GM21717 (cell line): ENCODE measurements around the gene DAPK1.

Experiments
- ATAC-seq: cut with Tn5 transposase; IDR thresholded peaks from one replicate; pipeline ENCODE4 v1.9.1; 2021; ENCODE audit warnings: mild to moderate bottlenecking, moderate library complexity; ENCODE audit not compliant: unreplicated experiment

Gene DAPK1

GRCh38 chr9:87706066-87706739 lies 208.5 kb downstream of the DAPK1 start:
- ATAC-seq: no peak

DNA sequence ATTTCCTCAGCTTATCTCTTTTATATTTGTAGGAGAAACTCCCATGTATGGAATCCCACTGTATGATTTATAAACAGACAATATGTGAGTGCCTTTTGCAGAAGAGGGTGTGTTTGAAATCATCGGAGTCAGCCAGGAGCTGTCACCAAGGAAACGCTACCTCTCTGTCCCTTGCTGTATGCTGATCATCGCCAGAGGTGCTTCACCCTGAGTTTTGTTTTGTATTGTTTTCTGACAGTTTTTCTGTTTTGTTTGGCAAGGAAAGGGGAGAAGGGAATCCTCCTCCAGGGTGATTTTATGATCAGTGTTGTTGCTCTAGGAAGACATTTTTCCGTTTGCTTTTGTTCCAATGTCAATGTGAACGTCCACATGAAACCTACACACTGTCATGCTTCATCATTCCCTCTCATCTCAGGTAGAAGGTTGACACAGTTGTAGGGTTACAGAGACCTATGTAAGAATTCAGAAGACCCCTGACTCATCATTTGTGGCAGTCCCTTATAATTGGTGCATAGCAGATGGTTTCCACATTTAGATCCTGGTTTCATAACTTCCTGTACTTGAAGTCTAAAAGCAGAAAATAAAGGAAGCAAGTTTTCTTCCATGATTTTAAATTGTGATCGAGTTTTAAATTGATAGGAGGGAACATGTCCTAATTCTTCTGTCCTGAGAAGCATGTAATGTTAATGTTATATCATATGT lies 210.3 kb downstream of the DAPK1 start:
- no peak for ATAC-seq

DNA sequence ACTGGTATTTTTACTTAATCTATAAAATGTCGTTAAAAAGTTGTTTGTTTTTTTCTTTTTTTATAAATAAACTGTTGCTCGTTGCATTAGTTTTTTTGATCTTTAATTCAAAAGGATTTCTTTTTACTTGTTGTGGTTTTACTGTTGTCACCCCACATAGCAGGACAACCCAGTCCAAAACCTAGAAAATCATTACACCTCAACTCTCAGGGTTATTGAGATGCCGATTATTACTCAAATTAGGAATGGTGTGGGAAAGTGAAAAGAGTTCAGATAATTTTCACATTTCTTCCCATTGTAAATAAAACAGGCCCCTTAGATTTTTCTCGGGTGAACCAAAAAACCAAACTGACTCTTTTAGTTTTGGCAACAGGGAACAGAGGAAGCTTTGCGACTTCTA lies 210.9 kb downstream of the DAPK1 start:
- no peak for ATAC-seq

GRCh38 chr9:87708986-87709728 lies 211.5 kb downstream of the DAPK1 start:
- ATAC-seq: no peak

DNA sequence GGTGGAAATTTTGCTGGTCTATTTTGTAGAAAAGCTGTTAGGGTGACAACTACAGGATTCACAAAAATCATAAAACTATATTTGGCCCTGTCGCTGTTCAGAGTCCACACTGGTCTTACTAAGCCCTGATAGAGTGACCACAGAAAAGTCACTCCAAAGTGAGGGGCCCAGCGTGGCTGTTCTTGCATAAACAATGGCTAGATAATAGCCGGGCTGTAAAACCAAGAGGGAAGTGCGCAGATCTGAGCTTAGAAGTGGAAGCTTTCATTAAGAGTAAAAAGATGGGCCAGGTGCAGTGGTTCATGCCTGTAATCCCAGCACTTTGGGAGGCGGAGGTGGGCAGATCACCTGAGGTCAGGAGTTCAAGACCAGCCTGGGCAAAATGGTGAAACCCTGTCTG lies 212.8 kb downstream of the DAPK1 start:
- ATAC-seq: no peak

DNA sequence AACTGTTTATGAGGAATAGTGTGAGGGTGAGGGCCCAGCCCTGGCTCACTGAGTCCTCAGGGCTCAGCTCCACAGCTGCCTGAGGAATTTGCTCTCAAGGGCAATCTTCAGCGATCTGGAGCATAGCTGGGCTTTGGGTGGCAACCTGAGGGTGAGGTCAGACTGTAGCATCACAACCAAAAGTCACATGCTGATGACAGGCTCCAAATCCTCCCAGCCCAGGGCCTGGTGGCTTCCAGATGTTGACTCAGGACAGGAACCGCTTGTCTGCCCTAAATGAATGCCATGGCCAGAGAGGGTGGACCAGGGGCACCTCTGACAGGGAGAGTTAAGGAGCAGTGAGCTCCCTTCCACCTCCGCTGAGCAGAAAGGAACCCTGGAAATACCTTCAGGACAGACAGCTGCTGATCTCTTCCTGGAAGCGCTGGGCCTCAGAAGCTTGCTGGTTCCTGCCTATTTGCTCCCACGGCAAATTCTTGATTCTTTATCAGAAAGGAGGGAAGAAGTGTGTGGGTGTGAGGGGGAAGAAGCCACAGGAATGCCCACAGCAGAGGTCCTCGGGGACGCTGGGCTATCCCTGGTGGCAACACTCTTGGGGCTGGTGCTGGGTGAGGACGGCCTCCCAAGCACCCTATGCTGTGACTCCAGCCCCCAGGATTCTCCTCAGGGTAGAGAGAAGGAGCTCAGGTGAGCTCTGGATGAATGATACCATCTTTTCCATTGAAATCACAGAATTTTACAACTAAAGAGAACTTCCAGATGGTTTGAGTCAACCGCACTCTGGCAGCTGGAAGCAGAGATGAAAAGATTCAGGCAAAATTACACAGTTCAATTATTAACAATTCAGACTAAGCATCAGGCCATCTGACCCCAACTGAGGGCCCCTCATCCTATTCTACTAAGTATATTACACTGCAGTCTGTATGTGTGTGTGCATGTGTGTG lies 214.5 kb downstream of the DAPK1 start:
- ATAC-seq: no peak

DNA sequence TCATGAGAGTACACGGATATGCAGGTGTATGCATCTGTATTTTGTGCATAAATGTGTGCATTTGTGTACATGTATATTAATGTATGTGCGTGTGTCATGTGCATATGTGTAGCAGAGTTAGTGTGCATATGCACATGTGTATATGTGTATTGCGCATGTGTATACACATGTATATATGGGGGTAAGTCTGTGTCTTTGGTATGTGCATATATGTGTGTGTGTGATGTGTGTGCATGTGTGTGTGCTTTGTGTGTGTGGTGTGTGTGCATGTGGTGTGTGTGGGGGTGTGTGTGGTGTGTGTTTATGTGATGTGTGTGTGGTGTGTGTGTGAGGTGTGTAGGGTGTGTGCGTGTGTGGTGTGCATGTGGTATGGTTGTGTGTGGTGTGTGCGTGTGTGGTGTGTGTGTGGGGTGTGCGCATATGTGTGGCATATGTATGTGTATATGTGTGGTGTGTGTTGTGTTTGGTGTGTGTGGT lies 215.2 kb downstream of the DAPK1 start:
- no peak for ATAC-seq

DNA sequence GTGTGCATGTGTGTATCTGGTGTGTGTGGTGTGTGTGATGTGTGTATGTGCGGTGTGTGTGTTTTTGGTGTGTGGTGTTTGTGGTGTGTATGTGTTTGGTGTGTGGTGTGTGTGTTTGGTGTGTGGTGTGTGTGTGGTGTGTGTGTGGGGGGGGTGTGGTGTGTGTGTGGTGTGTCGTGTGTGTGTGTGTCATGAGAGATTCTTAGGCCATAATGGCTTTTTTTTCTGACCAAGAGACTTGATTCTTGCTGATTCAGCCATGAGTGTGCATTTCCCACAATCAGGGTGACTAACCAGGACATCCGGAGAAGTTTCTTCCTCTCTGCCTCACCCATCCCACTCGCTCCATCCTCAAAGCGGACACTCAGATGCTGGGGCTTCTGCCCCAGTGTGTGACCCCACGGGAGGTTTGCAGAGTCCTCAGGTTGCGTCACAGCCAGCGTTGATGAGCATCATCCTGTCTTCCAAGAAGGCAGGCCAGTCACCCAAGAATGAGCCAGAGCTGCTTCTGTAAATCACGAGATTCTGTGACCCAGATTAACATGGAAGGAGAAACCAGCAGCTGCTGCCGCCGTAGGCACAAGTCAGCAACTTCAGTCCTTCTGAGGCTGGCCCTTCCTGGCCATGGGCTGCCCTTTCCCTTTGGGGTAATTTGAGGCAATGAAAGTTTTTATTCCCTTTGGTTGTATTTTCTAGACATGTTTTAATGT lies 215.8 kb downstream of the DAPK1 start:
- no peak for ATAC-seq

DNA sequence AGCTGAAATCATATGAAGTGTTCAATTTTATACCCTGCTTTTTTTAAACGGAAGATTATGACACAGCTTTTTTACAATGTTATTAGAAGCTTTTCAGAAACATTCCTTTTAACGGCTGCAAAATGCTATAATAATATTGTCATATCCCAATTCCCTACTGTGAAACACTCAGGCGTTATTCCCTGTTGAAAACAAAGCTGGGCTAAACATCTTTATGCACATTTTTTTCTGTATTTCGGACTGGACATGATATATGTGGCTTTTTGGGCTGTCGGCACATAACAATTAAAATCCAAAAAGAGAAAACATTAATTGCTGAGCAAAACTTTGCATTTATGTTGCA lies 216.3 kb downstream of the DAPK1 start:
- no peak for ATAC-seq

DNA sequence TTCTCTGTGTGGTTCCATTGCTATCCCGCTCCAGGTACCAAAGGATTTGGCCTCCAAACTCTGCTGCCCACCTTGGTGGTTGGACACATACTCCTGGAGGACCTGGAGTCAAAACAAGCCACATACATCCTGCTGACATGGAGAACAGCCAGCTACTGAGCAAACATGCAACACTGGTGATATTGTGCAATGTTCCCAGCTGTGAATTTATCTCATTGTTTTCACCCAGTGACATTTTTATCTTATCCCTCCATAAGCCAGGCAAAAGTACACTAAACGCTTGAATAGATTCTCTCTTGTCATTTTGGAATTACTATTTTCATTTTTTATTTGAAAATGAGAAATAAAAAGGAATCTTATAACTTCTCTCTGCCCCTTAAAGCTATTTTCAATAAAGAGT lies 217.2 kb downstream of the DAPK1 start:
- no peak for ATAC-seq

GRCh38 chr9:87716141-87716540 lies 218.5 kb downstream of the DAPK1 start:
- no peak for ATAC-seq

DNA sequence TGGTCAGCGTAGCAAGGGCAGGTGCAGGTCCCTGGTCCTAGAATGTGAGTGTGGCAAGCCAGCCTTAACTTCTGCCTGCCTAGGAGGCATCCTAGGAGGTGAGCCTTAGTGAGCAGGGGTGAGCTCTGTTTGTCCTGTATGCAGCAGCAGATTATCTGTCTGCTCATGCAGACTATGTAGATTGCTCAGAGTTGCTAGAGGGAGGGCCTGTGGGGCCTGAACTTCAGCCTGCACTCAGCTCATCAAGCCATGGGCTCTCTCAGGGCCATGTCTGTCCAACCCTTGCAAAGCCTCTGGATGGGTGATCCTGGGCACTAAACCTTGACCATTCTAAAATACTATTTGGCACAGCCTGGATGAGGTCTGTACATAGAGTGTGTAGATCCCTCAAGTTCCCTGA lies 219.8 kb downstream of the DAPK1 start:
- ATAC-seq: no peak

GRCh38 chr9:87718231-87718630 lies 220.6 kb downstream of the DAPK1 start:
- no peak for ATAC-seq

DNA sequence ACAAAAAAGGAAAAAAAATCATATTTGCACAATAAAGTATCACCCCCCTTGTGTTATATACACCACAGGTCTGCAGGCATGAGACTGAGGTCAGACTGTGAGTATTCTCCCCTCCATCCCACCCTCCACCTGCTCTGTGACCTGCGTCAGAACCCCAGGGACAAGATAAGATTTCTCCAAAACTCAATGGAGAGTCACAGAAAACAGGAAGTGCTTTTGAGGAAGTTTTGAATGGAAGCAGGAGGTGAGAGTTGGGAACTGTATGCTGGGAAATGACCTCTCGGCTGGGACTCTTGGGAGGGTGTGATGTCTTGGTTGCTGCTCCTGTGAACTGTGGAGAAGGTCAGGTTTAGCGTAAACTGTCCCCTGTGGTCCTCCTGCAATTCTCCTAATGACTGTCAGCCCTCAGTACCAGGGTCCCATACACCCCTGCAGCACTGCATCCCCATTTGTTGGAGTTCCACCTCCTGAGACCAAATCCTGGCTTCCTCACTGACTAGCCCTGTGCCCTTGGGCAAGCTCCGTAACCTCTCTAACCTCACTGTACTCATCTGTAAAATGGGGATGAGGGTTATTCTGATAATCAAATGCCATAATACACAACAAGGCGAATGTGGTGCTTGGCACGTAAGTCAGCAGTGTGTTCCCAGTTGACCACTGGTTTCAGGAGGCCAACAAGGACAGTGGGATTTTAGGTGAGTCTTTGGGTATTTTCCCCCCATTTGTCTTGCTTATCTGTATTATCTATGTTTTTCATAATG lies 221.4 kb downstream of the DAPK1 start:
- ATAC-seq: no peak

GRCh38 chr9:87720173-87720572 lies 222.5 kb downstream of the DAPK1 start:
- ATAC-seq: no peak

GRCh38 chr9:87722393-87723088 lies 224.9 kb downstream of the DAPK1 start:
- ATAC-seq: no peak

DNA sequence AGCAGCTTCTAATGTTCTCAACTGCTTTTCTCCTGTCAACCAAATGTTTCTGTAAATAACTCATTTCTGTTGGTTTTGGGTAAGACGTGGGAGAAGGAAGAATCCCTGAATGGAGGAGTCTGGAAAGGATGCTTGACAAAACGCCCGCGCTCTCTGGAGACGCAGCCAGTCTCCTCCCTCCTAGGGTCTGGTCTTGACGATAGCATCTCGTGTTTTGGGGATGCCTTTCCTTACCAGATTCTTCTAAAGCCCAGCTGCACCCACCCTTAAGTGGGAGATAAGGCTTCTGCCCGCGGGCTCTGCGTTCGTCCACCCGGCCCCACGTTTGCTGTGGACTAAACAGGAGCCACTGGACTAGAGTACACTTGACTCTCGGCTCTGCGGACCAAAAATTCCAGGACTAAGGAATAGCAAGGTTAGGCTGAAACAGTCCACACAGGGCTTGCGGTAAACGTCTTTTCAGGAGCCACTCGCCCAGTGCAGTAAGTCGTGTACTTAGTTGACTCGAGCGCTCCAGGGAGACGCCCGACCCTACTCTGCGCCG lies 227.8 kb downstream of the DAPK1 start:
- ATAC-seq: no peak

GRCh38 chr9:87725900-87726709 lies 228.4 kb downstream of the DAPK1 start, which contains the start of gene CTSL:
CTSL (plus strand) TSS chr9:87726119; CDS start chr9:87727604, 1,485 bp downstream.
- no peak for ATAC-seq
